ENCODE data around the gene CLSTN1.

Gene CLSTN1

DNA sequence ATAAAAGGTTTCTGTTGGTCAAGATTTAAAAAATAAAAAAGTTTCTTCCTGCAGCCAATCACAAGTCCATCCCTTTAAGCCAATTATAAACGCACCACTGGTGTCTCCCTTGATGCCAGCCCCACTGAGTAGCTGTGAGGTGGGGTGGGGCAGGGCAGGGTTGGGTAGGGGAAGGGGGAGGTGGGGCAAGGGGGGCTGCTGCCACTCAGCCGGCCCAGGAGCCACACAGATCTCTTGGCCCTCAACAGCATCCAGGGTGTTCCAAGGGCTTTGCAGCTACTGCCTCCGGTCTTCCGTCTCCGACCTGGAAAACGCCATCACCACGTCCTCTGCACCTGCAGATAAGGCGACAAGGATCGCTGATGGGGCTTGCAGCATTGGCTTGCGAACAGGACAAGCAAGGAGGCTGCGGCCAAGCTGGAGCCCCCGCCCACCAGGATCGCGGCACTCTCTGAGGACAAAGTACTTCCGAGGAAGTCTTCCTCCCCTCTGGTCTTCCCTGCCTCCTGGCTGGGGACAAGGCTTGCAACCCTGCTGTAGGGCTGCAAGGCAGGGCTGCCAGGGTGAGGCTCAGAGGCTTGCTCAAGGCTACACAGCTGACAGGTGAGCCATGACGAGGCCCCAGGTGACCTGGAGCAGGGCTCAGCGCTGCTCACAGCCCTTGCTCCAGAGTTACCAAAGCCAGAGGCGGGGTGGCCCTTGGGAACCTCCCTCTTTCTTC is 26.8 kb upstream of the CLSTN1 start:
- no peak for DNase-seq (ENCODE audit: low spot score)

DNA sequence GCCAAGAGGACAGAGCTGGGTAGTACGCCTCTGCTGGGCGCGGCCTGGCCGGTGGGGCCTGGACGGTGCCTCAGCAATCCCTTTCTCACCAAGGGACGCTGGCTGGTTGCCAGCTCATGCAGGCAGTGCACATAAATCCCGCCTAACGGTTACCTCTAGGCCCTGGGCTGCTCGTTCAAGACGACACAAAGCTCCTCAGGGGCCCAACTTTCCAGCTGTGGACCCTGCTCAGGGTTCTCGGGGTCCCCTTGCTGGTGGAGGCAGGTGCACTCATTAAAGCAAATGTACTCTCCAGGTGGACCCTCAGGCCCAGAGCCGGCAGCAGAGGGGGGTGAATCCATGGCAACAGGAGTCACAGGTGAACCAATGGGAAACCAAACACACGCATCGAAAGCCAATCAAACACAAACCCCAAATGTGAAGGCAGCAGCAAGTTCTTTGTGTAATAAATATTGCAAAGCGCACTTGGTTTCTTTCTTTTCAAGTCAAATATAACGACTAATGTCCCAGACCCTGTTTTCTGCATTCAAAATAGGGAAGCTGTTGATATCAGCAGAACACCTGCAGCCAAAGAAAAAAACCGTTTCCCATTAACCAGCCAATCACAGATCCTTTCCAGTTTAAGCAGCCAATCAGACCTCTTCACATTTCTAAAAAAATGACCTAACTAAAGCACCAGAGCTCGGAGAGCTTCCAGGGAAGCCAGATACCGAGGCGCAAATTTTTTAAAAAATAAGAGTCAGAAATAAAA is 26.1 kb upstream of the CLSTN1 start:
- DNase-seq (ENCODE audit: low spot score) = no peak

DNA sequence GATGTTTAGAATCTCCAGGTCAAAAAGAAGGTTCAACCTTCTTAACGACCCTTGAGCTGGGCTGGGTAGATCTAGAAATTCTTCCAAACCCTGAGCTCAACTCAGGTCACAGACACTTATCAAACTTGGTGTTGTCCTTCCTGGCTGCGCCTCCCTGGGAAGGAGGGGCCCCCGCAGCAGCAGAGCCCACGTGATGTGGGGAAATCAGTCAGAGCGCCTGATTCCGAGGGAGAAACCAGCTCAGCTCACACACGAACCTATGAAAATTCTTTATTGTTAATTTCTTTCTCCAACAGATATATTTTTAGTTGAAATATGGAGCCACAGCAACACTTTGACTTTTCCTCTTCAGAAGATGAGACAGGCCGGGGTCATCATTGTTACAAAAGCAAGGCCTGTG is 24.3 kb upstream of the CLSTN1 start:
- DNase-seq (ENCODE audit: low spot score) = no peak

DNA sequence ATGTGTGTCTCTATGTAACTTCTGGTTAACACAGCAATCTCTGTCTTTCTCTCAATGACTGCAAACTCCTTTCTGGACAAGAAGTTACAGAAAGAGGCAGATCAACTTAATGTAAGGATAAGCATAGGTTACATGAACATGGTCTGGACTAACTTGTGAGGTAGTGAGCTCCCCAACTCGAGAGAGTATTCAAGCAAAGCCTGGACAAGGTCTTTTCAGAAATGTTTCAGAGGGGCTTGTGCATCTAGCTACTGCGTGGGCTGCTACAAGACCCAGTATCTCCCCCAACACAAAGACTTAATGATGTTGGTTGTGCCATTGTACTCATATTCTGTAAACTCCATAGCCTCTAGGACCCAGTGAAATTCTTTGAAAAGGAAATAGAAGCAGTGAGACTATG is 23.5 kb upstream of the CLSTN1 start:
- DNase-seq (ENCODE audit: low spot score) = no peak

DNA sequence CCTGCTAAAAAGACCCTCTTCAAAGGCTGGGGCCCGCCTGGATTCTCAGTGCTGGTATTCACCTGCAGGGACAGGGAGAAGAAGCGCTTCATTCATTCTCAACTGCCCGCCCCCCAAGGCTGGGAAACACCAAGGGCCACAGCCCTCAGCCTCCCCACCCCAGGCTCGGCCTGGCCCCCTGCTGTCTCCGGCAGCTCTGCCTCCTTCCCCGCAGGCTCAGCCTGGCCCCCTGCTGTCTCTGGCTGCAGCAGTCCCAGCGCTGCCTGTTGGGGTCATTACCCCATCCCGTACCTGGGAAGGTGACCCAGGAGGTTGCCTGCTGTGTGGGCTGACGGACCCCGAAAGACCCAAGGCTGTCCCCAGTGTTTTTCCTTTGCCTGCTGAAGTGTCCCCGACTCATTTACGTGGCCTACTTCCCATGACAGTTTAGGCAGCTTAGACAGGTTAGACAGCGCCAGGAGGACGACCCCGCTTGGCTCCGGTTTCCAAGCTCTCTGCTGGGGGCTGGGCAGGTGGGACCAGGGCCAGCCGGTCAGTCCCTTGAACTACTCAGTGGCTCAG is 22.9 kb upstream of the CLSTN1 start:
- no peak for DNase-seq (ENCODE audit: low spot score)

DNA sequence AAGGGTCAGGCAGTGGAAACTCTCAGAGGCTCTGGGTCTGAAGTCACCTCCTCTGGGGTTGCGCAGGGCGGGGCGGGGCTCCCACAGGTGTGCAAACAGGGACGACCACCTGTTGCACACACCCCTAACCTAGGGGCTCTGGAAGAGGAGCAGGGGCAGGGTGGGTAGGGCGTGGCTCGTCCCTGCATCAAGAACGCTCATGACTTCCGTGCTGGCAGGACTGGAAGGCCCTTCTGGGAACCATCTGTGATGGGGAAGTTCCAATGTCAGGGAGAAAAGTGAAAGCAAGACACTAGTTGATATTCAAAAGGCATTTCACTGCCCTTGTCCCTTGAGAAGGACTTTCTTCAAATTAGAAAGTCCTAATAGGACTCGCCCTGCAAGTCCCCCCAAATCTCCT is 22.1 kb upstream of the CLSTN1 start:
- no peak for DNase-seq (ENCODE audit: low spot score)

DNA sequence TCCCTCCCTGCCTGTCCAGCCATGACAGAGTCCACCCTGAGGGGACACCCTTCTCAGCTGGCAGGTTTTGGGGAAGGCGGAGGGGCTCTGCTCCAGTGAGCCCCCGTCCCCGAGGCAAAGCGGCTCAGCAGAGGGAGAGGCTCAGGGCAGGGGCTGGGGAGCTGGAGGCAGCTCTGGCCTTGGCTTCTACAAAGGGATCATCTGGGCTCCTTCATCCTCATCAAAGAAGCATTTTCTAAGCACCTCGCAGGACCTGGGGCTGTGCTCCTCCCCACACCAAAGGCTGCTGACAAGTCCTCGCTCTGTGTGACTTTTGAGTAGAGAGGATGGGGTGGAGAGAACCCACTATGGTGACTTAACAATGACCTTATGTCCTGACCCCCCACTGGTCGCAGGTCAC is 21.0 kb upstream of the CLSTN1 start:
- DNase-seq (ENCODE audit: low spot score) = no peak

DNA sequence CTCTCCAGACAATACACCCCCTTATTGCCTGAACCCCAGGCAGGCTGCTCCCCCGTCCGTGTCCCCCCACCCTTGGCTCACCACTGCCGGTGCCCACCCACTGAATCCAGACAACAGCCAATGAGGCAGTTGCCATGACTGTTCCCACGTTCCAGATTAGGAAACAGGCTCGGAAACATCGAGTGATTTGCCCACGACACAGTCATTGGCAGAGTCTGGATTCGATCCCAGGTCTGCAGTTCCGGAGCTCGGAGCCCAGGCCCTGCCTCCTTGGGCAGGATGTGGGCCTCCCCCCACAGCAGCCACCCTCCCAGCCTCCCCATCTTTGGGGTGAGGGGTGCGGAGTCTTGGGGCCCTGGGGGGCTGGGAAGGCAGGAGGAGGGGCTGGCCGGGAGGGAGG is 20.3 kb upstream of the CLSTN1 start:
- DNase-seq (ENCODE audit: low spot score) = no peak

DNA sequence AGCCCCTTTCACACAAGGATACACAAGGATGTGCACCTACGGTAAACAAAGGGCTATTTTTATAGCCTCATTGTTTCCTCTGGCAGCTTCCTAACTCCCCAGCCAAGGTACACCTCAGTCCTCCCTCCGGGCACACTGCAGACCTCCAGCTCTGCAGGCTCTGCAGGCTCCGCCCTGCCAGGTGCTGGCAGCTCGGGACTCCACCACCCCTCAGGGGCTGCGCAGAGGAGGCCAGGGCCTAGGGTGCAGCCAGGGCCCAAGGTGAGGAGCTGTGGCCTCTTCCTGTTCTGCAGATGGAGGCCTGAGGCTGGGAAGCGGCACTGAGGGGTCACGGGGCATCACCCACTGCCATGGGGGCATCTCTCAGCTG is 19.8 kb upstream of the CLSTN1 start:
- DNase-seq (ENCODE audit: low spot score) = no peak

DNA sequence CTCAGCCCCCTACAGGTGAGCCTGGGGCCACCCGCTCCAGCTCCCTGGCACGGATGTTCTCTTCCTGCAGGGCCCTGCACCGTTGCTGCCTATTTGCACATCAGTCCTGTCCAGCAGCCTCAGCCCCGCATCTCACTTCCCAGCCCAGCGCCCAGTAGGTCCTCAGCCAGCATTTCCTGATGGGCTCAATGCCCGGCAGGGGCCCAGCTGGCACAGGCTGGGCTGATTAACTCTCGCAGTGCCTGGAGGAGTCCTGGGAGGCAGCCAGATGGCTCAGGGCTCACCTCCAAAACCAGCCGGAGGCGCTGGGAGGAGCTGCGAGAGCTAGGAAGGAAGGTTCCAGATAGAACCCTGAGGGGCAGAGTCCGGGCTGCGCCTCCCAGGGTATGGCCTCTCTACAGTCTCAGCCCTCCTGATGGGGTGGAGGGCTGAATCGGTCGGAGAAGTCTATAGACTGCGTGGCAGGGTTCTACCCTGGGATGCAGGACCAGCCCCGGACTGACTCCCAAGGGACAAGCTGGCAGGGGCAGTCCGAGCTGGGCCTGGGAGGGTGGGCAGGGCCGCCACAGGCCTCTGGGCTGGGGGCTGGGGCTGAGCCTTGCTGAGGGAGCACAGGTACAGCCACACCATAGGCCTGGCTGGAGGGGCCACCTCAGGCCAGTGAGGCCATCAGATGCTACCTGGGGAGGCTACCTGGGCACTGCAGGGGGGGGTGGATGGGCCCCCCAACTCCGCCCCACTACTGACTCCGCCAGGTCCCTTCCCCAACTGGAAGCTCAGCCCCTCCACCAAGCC is 19.2 kb upstream of the CLSTN1 start:
- DNase-seq (ENCODE audit: low spot score) = no peak

DNA sequence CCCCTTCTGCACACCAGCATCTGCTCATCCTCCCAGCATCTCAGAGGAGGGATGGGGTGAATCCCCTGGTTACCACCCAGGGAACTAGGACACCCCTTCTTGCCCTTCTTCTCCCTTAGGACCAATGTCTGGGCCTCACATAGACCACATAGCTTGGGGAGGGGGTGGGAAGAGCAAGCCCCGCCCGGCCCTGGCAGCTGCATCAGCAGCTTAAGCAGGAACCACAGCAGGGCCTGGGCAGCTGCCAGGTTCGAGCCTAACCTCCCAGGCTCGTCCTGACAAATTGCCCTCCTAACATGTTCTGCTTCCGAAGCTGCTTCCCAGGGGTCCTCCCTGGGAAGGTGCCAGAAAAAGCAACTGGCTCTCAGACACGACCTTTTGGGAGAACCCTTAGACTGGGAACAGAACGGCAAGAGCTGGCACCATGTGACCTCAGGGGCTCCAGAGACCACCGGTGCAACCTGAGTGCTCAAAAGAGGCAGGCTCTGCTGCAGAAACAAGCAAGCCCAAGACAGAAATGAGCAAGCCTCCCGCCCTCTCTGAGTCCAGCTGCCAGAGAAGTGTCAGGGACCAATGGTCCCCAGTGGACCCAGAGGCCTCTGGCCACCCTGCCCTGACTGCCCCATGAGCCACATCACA is 18.4 kb upstream of the CLSTN1 start:
- no peak for DNase-seq (ENCODE audit: low spot score)

DNA sequence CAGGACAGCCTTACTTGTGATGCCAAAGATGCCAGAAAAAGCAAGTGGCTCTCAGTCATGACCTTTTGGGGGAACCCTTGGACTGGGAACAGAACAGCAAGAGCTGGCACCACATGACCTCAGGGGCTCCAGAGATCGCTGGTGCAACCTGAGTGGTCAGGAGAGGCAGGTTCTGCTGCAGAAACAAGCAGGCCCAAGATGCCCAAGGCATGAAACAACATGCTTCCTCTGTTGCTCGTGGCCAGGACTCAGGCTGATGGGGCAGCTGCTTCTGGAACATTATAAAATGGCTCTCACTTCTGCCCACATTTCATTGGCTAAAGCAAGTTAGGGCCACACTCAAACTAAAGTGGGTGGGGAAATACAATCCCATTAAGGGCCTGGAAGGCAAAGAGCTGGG is 17.7 kb upstream of the CLSTN1 start:
- DNase-seq (ENCODE audit: low spot score) = no peak

DNA sequence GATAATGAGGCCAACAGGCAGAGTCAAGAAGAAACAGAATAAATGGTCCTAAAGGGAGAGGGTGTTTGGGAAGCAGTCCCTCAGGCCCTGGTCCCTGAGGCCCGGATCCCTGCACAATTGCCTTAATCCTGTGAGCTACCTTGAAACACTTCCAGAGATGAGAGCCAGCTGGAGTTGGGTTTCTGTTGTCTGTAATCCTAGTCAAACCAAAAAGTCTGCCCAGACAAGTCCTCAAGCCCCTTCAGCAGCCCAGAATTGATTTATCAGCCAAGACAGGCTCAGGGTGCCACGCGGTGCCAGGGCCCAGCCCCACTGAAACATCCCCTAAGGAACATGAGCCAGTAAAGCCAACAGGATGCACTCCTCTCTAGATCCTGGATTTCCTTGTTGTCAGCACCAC is 16.4 kb upstream of the CLSTN1 start:
- DNase-seq (ENCODE audit: low spot score) = no peak

DNA sequence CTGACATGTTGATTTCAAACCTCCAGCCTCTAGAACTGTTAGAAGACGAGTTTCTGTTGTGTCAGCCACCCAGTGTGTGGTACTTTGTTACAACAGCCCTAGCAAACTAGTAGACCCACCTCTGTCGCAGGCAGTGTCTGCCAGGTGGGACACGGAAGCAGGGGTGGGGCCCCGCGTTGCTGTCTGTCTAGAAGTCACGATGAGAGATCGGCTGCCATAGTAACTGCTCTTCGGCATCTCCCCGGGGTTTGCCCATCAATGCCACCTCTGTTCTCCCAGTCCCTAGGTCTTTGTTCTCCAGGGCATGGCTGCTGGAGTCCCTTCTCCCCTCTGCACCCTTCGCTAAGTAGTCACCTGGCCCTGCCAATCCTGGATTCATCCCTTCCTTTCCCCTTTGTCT is 15.2 kb upstream of the CLSTN1 start:
- no peak for DNase-seq (ENCODE audit: low spot score)

DNA sequence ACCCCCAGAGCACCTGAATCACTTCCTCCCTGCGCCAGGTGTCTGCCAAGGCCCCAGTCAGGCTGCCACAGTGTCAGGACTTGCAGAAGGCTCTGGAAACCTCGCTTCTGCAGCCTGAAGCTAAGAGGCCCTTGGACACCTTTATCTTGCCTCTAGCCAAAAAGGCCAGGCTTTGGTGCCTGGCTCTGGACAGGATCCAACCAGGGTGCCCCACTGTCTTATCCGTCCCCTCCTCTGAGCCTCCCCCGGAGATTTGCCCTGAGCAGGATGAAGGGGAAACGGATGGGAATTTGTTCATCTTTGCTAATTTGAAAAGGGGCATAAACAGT is 12.8 kb upstream of the CLSTN1 start:
- no peak for DNase-seq (ENCODE audit: low spot score)

DNA sequence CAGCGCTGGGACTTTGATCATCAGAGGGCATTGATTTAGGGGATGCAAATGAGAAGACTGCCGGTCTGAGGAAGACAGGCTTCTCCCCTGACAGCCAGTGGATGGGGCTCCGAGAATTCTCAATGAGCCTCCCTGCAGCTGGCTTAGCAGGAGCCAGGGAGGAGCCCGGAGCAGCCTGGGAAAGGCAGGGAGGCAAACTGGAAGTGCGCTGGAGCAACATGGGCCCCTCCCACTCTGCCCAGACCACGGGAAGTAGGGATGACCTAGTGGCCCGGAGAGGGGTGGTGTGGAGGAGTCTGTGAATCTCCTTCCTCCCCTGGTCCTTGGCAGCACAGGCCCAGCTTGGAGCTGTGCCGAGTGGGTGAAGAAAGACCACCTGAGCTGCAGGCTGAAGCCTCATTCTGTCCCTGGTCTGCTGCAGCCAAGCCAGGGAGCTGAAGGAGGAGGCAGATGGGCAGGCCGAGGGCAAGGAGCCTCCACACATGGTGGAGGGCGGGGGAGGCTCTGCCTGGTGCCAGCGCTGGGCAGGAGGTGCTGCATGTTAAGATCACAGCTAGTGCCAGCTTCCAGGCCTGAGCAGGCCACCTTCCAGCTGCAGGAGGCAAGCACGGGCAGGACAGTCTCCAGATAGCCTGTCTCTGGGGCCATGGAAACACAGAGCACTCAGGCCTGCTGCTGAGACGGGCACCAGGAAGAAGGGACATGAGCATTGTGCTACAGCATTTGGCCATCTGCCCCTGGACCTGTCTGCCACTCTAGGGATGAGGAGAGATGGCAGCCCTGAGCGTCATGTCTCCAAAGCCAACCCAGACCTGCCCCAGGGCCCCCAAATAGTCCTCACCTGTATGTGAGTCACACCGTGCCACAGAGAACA is 12.2 kb upstream of the CLSTN1 start:
- DNase-seq (ENCODE audit: low spot score) = no peak

DNA sequence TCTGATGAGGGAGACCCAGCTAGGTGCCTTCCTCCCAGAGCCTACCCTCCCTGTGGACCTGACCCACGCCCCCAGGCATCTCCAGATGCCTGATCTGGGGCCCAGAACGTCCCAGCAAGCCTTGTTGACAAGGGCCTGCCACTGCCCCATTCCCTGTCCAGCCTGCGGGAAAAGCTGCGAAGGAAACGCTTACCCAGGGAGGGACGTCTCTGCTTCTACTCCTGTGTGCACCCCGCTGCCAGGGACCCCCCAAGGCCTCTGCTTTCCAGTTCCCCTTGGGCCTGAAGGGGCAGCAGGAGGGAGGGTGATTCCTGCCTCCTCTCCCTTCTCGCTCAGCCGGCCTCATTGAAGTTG is 11.6 kb upstream of the CLSTN1 start:
- DNase-seq (ENCODE audit: low spot score) = no peak

DNA sequence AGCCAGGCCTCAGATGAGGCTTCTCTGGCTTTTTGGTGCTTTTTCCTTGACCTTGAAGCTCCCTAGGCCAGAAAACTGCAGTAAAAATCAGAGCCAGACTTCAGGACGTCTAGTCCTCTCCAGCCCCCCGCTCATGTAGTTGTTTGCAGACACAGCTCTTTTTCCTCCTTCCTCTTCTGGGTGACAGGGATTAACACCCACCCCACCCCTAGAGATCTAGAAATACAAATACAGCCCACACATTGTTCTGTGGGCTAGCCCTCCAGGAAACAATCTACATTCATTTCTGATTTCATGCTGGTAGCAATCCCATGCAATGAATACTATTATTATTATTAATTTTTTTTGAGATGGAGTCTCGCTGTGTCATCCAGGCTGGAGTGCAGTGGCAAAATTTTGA is 9.9 kb upstream of the CLSTN1 start:
- DNase-seq (ENCODE audit: low spot score) = no peak

DNA sequence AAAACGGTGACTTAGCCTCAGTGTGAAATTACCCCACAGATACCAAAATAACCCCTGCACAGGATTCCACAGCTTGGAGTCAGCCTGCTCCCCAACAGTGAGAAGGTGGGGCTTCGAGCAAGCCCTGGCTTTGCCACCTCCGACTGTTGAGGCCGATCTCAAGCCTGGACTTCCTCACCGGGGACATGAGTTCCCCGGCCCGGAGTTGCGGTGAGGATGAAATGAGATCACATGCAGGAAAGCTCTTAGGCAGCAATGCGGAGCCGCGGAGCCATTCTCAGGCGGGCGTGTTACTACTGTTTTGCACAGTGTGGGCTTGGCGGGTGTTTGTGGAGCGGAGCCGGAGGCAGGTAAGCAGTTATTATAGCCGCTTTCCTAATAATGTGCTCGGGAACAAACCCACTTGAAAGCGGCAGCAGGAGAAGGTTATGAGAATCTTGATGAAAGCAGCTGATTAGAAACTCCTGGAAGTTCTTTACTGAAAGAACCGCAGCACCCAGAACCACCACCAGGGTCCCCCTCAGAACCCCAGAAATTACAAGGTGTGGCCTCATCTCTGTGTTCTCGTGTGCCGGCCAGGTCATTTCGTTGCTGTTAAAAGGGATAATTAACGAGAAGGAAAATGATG is 3.9 kb upstream of the CLSTN1 start:
- no peak for DNase-seq (ENCODE audit: low spot score)

DNA sequence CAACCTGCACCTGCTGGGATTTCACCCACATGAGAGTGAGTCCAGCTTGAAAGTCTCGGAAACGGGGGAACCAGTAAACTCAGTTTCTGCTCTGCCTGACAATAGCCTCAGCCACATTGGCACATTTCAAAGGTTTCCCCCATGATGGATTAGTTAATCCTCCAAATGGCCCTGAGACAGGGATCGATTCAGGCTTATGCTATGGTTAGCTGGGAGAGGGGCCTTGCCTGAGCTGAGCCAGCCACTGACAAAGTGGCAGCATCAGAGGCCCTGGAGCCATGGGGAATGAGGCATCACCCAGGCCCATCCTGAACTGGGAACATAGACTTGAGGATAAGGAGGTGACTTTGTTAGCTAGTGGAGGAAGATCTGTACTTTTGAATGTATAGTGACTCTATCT is 2.9 kb upstream of the CLSTN1 start:
- no peak for DNase-seq (ENCODE audit: low spot score)

DNA sequence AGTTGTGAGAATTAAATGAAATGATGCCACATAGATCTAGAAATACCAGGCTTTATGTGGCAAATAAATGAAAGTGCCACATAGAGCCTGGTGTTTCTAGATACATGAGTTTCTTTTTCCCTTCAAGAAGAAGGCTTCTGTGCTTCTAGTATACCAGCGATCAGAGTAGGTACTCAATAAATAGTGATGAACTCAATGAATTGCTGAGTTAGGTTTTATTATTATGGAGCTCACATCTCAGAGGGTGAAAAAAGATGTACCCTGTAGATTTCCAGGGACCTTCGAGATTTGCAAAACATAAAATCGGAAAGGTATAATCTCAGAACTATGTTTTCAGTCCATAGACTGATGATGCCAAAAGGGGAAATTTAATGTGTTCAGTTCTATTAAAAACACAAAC is 2.3 kb upstream of the CLSTN1 start:
- DNase-seq (ENCODE audit: low spot score) = no peak
